ENCODE data around the gene POLE. TPM values are rescaled to one million over a fixed set of nuclear protein-coding genes. Genes with fewer than 3 reads are reported as not detected.

POLE gene
- total RNA-seq, 1 experiment from 2014 or later, result 147 TPM

DNA sequence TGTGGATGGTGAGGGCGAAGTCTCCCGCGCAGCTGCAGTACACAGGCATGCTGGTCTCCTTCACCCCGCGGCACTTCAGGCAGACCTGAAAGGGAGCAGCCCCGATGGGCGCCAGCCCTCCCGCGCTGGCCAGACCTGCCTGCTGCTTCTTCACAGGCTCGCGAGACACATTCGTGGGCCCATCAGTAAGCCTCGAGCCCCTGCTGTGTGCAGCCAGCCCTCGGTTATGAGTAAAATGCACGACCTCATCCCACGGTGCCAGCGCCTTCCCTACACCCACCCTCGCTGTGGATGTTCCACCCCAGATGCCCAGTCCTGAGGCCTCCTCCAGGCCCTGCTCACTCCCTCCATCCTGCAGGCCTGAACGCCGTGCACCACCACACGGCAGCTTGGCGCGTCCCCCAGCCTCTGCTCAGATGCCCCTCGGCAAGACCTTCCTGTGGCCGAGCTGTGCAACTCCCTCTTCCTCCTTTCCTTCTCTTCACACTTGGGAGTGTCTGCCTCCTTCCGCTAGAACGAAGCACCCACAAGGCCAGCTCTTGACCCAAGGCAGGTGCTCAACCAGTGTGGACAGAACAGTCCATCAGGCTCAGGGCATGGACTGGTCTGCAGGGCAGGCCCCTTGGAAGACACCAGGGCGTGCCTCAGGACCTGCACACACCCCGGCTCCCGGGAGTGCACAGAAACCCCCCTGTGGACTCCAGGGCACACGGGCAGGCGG is 62.1 kb downstream of the POLE start:
- no peaks in the 10 kb centered on the region for H3K4me1 ChIP-seq (ENCODE audit: insufficient read depth, low read length)
- no peak overlapping the region for H2BK120ac ChIP-seq (ENCODE audit: low read depth, low read length, poor library complexity, severe bottlenecking)
- no peaks in the 10 kb centered on the region; the same call in 1 of the 2 replicates for H3K27me3 ChIP-seq (ENCODE audit: insufficient read depth, low read length)
- Mint-ChIP-seq H3K27me3 (ENCODE audit: low read depth) (peaks cover 13% of the 10 kb centered on the region), H3K36me3 (ENCODE audit: insufficient read depth in 1 of 3, low read depth in 3 of 3) (peaks cover 23 to 59% (median 38%) of the 10 kb centered on the region in 3 experiments; a peak in 6 of 7 replicates), H3K9me3 (no peaks in the 10 kb centered on the region), H3K4me3 (no peak overlapping the region), H3K4me1 (peaks cover 2 to 8% of the 10 kb centered on the region in 2 experiments; a peak in 1 of 4 replicates), H3K27ac (peak overlapping the region in 1 of 3 experiments; percentile 57; a peak in 2 of 7 replicates)
- no peak overlapping the region for H2BK15ac ChIP-seq (ENCODE audit: low read depth, low read length)
- DNase-seq, result no peak
- no peak overlapping the region for H4K91ac ChIP-seq (ENCODE audit: insufficient read length, low read depth, low read length)
- no peak overlapping the region for H2BK5ac ChIP-seq (ENCODE audit: insufficient read length, low read length)
- no peak overlapping the region for H4K5ac ChIP-seq (ENCODE audit: insufficient read length, low read depth, low read length)
- no CpG with 5 or more reads among the region's 32 CpGs for WGBS (ENCODE audit: extremely low coverage, insufficient read length, low lambda C conversion rate)
- no peak overlapping the region for H4K8ac ChIP-seq (replicated peaks; ENCODE audit: insufficient read length, low read depth, low read length)
- no peak overlapping the region for H2AFZ ChIP-seq (ENCODE audit: low read length)
- H3K27ac ChIP-seq (ENCODE audit: insufficient read length, low read depth, low read length), result no peak overlapping the region
- no peak overlapping the region for H3T11ph ChIP-seq (ENCODE audit: low read length)
- no peak overlapping the region for H2BK20ac ChIP-seq (ENCODE audit: low read depth, low read length, poor library complexity, severe bottlenecking)
- no peaks in the 10 kb centered on the region for H3K9me3 ChIP-seq (ENCODE audit: control insufficient read depth, low read depth, low read length)
- no peak overlapping the region for H3K56ac ChIP-seq (ENCODE audit: insufficient read length, low read depth, low read length)
- no peak overlapping the region for H3K9ac ChIP-seq (ENCODE audit: extremely low read depth, insufficient read length, low read length)
- no peak overlapping the region for H2BK12ac ChIP-seq (ENCODE audit: insufficient read length, low read depth, low read length)
- no peaks in the 10 kb centered on the region for H3K79me1 ChIP-seq (ENCODE audit: insufficient read depth, low read depth, low read length, poor library complexity, severe bottlenecking)
- no peaks in the 10 kb centered on the region for H4K20me1 ChIP-seq (ENCODE audit: control insufficient read depth, insufficient read depth, insufficient read length)
- no peak overlapping the region for H3K18ac ChIP-seq (ENCODE audit: insufficient read length, low read depth, low read length)
- H3K14ac ChIP-seq (ENCODE audit: insufficient read depth, low read length), result no peak overlapping the region
- H2AK5ac ChIP-seq (ENCODE audit: insufficient read length, low read length), result no peak overlapping the region
- TF ChIP-seq, protein P1, sequence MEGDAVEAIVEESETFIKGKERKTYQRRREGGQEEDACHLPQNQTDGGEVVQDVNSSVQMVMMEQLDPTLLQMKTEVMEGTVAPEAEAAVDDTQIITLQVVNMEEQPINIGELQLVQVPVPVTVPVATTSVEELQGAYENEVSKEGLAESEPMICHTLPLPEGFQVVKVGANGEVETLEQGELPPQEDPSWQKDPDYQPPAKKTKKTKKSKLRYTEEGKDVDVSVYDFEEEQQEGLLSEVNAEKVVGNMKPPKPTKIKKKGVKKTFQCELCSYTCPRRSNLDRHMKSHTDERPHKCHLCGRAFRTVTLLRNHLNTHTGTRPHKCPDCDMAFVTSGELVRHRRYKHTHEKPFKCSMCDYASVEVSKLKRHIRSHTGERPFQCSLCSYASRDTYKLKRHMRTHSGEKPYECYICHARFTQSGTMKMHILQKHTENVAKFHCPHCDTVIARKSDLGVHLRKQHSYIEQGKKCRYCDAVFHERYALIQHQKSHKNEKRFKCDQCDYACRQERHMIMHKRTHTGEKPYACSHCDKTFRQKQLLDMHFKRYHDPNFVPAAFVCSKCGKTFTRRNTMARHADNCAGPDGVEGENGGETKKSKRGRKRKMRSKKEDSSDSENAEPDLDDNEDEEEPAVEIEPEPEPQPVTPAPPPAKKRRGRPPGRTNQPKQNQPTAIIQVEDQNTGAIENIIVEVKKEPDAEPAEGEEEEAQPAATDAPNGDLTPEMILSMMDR (conservative IDR thresholded peaks at IDR 0.05), result no peak
- no peaks in the 10 kb centered on the region for H3K79me2 ChIP-seq (ENCODE audit: insufficient read depth, low read length)
- no peak overlapping the region for H3K23ac ChIP-seq (ENCODE audit: insufficient read length, low read depth, low read length)
- H3K4me2 ChIP-seq (ENCODE audit: insufficient read depth, insufficient read length, low read length), result no peak overlapping the region
- H3K4ac ChIP-seq (ENCODE audit: low read depth, low read length), result no peak overlapping the region
- no peaks in the 10 kb centered on the region for H3K23me2 ChIP-seq (ENCODE audit: insufficient read length, low read depth, low read length, poor library complexity, severe bottlenecking)

Measured in H9 (cell line).